Stimulated activated CD8-positive, alpha-beta memory T cell treated with anti-CD3 and anti-CD28 coated beads, Interleukin-2, amount 100 ng/mL, for 1 hour (primary cell): ENCODE data around the gene PRSS12.
"Not testable (repeated sequence)": the region's sequence is repeated elsewhere in the genome, so short reads cannot be mapped to it uniquely, and the experiment has no call there.

Experiments used
- DNase-seq, 2 donors: peaks; one replicate each; pipeline ENCODE4 v3.0.0-alpha.2; 2020; ENCODE audit warnings: low read depth in 2 of 2

Gene PRSS12

DNA sequence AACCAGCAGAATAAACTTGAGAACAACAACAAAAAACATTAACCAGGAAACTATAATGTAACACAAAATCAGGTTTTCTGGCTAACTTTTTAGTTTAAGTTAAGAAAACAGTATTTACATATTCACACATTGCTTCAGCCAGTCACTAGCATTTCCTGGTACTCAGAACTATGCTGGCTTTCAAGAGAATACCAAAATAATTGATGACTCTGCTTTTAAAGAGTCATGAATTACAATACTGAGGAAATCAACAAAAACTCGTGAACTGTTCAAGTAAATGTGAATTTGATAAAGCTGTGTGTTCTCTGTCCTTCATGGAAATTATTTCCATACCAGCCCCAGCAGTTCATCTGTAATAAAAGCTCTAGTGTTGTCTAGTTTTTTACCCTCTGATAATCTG, 27.4 kb downstream of the PRSS12 start:
- DNase-seq: no peak

DNA sequence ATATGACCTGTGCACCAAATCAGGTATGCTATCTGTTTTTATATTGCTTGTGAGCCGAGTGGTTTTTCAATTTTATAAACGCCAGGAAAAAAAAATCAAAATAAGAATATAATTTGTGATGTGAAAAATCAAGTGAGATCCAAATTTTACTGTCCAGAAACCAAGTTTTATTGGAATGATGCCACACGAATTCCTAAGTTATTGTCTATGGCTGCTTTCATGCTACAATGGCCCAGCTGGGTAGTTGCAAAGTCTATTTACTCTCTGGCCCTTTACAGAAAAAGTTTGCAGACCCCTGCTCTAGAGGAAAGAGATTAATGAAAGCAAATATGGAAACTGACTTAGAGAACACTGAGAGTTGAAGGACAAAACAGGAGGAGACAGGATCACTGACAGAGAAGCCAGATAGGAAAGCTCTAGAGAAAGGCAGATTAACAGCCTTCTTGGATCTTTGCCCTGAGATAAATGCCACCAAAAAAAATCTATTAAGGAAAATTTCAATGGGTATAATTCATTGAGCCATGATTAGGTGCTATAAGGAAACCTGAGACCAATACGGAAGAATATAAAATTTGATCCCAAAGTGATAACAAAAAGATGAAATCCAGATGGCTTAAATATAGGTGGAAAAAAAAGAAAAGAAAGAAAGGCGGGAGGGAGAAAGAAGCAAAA, 29.8 kb downstream of the PRSS12 start:
- no peak for DNase-seq

DNA sequence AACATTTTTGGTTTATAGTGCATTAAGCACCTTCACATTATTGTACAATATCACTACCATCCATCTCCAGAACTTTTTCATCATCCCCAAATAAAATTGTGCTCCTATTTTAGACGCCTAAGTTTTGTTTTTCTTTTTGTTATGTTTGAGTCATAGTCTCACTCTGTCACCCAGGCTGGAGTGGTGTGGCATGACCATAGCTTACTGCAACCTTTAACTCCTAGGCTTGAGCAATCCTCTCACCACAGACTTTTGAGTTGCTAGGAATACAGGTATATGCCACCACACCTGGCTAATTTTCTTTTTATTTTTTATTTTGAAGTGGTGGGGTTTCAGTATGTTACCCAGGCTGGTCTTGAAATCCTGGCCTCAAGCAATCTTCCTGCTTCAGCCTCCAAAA, 33.9 kb downstream of the PRSS12 start:
- DNase-seq: no peak

DNA sequence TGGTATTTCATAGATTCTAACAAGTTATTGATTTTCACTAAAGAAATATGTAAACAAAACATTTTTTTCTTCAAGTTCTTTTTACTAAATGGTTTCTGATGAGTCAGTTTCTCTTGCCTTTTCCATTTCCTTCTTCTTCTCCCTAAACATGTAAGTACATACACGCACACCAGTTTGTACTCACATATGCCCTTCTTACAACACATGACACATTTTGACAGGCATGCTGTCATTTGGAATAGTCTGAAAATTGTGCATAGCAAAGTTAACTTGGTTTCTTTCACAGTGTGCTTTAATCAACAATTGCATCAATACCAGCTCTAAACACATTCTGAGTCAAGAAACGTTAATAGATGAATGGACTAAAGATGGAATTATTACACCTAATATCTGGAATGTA, 35.1 kb downstream of the PRSS12 start:
- DNase-seq: no peak

DNA sequence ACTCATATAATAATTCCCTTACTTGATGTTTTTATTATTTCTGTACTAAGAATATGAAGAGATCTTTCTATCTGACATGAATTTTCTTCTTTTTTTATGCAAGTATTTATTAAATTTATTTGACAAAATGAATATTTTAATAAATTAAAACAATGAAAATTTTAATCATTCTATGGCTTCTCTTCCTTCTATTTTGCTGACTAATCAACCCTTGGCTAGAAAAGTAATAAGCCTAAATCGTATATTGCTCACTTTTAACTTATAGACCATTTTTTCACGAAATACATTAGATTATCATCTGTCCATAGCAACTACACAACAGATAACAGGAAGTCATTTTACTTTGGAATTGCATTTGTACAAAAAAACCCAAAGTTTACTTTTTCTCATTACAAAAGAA, 38.6 kb downstream of the PRSS12 start:
- no peak for DNase-seq

DNA sequence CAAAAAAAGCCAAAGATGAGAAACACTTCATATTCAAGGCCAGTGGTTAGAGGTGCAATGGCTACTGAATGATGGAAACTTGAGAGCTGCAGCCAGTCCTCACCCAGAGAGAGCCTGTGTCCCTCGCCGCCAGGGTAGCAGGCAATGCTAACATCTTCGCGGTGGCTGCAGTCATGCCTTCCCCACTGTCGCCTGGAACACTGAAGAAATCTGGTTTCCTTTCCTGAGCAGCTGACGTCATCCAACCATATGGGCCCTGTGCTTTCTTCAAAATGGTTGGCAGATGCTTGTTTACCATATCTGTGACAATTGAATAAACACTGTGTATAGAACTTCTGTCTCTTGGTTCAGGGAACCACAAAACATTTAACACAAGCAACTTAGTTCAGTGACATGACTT, 39.7 kb downstream of the PRSS12 start:
- no peak for DNase-seq

DNA sequence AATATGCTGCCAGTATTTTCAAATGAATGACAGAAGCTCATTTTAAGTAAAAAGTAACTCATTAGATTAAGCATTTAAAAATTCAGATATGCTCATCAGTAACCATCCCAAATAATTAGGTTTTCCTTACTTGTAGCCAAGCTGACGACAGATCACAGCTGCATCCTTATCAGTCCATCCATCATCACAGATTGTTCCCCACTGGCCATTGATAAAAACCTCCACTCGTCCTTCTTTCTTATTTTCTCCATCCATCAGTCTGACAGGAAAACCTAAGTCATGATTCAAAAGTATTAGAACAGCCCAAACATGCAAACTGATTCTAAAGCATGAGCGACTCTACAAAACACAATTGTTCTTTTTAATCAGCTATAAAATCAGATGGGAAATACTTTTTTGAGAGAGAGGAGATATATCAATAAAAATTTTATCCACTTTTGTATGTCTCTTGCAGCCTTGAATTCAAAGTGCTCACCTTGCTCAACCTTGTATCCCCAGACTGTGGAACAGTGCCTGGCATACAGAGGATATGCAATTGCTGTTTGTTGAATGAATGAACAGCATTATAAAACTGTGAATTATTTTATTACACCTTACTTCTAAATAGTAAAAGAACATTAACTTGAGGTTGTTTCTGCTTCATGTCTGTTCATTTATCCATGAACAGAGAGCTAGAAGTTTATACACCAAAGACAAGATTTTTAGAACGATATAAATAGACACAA, 44.3 kb downstream of the PRSS12 start:
- DNase-seq: no peak

DNA sequence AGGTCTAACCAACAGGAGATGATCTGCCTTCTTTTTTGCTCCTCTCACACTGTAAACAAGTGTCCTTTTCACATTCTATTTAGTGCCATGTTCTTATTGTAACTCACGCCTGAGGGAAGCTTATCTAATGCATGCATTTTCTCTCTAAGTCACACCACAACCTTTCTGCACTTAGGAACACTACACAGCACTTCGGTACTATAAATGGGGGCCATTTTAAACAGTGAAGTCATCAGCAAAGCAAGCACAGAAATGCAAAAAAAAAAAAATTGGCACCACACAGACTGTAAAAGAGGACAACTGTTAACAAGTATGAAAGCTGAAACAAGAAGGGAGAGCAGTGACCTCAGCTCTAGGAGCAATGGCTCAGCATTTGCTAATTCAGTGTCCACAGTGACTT, 45.2 kb downstream of the PRSS12 start:
- DNase-seq: no peak

DNA sequence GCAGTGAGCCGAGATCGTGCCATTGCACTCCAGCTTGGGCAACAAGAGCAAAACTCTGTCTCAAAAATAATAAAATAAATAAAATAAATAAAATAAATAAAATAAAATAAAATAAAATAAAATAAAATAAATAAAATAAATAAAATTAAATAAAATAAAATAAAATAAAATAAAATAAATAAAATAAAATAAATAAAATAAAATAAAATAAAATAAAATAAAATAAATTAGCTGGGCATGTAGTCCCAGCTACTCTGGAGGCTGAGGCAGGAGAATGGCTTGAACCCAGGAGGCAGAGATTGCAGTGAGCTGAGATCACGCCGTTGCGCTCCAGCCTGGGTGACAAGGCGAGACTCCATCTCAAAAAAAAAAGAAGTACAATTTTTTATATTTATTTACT, 53.2 kb downstream of the PRSS12 start:
- DNase-seq: not testable (repeated sequence)

DNA sequence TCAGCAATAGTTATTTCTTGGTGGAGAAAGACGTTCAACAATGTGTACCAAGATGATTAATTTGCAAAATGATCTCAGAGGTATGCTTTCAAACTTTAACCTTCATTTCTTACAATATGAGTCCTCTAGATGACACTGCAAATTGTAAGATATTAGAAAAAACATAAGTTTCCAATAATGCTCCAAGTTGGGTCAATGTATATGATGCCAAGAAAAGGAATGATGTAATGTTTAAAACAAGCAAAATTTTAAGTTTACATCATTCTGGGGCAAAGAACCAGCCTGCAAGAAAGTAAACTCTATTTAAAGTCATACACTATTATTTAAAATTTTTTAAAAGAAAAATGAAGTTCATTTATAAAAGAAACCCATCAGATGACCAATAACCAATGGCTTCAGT, 56.1 kb downstream of the PRSS12 start:
- DNase-seq: no peak

DNA sequence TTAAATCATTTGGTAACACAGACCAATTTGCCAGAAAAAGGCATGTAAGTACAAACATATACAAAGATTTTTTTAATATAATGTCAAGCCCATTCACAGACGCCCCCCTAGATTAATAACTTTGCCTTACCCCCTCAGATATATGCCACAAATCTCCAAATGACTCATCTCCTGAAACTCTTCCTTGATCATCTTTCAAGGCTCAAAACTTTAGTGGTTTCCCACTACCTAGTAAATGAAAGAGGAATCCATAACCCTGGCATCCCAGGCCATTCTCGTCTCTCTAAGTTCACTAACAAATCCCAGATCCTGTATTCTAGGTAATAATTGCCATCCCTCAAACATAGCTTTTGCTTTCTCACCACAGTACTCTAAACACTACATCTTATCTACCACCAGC, 61.9 kb downstream of the PRSS12 start:
- no peak for DNase-seq

DNA sequence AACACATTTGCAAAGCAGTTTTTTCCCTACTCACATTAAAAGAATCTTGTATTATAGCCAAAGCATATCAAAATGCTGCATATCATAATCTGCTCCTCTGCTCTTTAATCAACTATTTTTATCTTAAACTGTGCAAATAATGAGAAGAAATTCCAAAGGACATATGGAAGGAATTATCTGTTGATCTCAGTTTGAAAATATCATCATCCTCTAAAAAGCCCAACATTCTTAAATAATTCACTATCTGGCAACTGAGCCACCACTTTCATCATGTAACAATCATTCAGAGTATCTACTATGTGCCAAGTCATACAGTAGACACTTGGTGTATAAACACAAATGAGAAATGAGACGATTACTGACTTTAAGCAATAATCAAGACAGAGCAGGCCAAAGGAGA, 63.0 kb downstream of the PRSS12 start:
- DNase-seq: no peak

DNA sequence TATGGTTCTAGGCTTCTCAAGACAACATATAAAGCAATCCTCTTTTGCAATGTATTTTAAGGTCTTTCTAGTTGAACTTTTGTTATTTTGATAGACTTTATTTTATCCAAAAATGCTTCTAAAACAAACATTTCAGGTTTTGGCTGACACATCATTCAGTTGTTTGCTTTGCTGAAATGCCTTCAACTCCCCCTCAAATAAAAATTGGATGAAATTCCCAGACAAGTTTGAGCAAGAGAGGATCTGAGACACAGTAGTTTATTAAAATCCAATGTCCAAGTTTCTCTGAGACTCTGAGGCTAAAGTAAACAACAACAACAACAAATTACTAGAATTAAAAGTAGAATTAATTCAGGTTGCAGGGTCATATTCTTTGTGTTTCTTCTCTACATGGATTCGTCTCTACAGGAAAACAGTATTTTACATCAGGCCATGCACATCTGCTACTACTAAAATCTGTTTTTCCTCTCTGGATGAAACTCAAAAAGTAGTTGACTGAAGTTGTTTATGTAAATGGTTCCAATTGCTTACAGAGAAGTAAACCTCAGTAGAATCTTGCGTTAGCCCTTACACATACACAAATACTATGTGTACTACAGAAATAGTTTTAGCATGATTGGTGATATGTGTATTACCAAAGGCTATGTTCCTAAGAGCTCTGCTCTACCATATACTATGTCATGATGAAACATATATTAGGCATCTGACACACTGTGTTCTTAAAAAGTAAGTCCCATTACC, 64.9 kb downstream of the PRSS12 start:
- no peak for DNase-seq

DNA sequence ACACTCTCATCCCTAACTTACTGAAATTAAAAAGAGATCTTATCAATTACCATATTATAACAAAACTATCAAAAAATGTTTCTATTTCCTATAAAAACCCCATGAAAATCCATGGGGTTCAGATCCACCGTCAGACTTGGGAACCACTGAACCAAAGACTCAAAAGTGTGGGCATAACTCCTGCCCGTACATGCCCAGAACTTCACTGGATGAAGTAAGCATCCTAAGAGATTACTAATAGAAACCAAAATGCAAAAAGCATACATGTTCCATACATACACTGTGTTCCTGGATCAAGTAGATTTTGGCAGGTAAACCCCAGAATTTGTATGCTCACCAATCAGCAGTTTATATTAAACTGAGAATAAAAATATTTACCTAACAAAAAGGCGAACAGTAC, 66.1 kb downstream of the PRSS12 start:
- no peak for DNase-seq

DNA sequence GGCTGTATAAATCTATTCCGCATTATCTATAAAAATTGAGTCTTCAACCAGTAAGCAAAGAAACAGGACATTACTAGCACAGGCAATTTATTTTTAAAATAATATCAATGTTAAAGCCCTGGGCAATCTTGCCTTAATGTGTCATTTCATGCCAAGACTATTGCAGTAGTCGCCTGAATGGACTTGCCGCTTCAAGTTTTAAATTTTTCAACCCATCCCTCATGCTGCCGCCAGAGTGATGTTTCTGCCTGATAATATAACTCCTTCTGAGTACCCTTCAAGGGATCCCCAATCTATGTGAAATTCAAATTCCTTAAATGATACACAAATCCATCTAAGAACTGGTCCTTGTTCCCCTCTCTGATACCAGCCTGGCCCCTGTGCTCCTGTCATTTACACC, 66.9 kb downstream of the PRSS12 start:
- DNase-seq: no peak

DNA sequence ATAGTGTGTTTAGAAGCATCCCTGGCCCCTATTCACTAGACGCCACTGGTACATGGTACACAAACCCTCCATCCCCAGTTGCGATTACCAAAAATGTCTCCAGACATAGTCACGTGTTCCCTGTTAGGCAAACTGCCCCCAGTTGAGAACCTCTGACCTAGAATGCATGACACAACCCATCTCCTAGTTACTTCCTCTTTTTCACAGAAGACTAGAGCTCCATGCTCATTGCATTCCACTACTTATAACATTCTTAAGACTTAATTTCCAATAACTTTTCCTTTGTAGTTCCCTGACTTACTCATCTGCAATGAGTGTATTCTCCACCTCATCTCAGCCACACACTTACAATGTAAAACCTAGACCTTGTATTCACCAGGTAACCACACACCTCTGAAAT, 68.6 kb downstream of the PRSS12 start:
- no peak for DNase-seq

DNA sequence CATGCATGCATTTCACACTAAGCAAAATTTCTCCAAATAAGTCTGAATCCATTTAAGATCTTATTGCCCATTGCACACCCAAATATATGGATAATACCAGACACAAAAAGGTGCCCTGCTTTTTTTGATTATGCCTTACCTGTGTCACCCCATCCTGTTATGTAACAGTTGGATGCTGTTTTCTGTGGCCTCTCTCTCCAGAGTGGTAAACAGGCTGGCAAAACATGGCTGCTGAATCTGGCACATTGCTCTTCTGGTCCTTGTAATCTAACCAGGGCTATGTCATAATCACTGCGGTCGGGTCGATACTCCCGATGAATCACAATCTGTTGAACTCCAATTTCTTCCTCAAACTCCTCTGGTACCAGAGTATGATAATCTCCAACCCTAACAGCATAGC, 70.1 kb downstream of the PRSS12 start:
- DNase-seq: no peak

DNA sequence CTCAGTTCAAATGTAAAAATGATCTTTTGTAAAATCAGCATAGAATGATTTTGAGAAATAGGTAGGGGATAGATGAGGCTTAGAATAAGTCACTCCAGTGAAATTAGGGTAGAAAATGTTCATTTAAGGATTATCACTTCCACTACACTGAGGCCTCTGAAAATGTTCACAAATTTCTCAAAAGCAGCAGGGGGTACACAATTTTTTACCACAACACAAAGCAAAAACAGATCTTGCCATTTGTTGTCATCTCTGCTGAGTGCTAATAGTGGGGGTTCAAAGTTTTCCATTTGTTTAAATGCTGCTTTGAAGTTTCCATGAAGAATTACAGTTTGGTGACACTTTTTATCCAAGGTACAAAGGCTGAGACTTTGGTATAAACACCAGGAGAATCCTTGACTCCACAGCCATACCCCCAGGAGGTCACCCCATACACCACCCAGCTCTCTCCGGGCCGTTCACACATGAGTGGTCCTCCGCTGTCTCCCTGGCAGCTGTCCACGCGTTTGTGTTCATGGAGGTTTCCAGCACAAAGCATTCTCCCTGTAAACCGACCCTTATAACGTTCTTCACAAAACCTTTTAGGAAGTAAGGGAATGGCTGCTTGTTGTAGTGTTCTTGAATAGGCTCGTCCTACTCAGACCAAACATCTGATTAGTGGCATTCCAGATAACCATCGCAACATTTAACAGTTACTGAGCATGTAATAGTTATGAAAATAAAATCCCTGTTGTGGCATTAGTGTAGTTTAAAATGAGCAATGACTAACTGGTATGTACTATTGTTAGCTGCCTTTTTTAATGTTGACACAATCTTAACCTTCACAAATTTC, 71.0 kb downstream of the PRSS12 start:
- no peak for DNase-seq

DNA sequence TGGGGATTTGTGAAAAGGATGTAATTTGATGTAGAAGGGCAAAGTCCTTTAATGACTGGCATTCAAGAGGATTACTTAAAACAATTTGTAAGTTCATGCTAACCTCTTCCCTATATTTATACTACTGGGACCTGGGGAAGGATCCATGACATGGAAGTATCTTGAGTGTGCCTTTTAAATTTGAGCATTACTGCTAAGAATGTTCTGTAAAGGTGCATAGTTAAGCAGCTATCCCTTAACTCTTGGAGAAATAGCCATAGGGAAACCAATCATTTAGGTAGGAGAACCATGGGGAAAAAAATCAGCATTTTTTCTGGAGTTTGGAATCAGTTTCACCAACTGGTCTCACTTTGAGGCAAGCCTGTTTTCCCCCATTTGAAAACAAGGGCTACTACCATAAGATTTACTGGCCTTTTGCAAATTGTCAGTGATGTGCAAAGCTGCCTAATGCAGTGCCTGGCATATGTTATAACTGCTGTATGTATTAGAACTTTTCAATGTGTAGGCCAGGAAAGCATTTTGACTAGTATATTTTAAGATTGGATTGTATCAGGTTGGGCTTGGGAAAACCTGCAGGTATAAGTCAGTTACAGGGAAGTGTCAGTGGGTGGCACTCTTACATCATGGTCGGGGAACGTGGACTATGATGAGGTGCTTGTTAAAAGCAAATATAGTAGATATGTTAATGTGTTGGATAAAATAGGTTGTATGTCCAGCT, 72.1 kb downstream of the PRSS12 start:
- DNase-seq: no peak

DNA sequence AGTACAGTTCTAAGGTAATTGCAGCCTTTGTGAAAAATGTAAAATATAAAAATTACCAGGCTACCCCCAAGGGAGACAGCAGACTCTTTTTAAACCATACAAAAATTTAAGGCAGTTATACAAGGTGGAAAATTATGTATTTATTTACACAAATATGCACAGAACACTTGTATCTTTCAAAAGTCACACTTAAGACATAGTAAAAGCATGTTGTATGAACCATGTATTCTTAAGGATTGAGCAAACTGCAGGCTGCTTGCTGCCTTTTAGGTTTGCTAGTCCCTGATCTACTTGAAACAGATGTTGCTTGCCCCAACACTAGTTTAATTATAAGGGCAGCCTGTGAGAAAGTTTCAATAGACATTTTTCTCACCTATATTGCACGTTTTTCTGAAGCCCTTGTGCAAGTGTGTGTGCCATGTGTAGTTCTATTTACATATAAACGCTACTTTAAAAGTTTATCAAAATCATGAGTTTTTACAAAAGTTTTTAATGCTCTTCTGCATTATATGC, 72.8 kb downstream of the PRSS12 start:
- DNase-seq: no peak

DNA sequence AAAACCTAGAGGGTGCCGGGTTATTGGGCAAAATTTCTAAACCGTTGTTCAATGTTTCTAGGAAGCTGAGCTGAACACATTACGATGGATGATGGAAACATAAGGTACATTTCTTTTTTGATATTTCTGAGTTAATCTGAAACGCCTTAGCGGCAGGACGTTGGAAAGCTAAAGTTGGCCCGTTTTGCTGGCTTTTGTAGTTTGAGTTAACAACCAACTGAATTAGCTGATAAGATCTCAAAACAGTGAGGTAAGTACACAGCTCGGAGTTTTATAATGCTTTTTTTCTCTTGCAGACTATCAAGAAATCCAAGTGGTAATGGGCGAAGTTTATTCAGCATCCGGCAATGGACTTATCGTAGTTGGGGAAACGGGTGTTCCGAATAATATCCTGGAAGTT, 73.5 kb downstream of the PRSS12 start:
- DNase-seq: no peak
